SK-N-SH (cell line): ENCODE data around the gene CCSER1. TPM values are rescaled to one million over a fixed set of nuclear protein-coding genes. Genes with fewer than 3 reads are reported as not detected.

ENCODE experiments used
- CTCF ChIA-PET: fragments of 300-600, 350-600 bp; formaldehyde crosslinking; extraction: SDS; loops from one replicate; lab custom pipeline; 2021; lab: Yijun Ruan, JAX
- POLR2A ChIA-PET: fragments of 350-600 bp; sonication (Branson Sonifier 250); formaldehyde crosslinking; extraction: SDS; loops from one replicate; lab custom pipeline; 2020; ENCODE audit warnings: antibody characterized with exemption, inconsistent platforms; lab: Yijun Ruan, JAX
- DNase-seq: peaks from one replicate; pipeline ENCODE4 v3.0.0; 2012
- H2AFZ ChIP-seq: fragments of 200-600 bp; sonication (generic); 2 replicates; pipeline ENCODE4 v1.8.1; 2016; ENCODE audit warnings: antibody characterized with exemption, mild to moderate bottlenecking, low read depth
- H3F3A ChIP-seq: fragments of 200-600 bp; sonication (generic); replicated peaks from 2 replicates; pipeline ENCODE3; 2016; ENCODE audit warnings: antibody characterized with exemption, mild to moderate bottlenecking; ENCODE audit not compliant: insufficient read depth
- H3K27ac ChIP-seq, 2 experiments: fragments of 200-500 bp in 1 of 2; fragments of 200-600 bp in 1 of 2; sonication (Bioruptor generic) in 1 of 2; sonication (generic), shearing (Covaris generic) in 1 of 2; 2 replicates each; pipeline versions ENCODE4 v1.5.1 to v1.6.1; 2014 to 2016; ENCODE audit warnings: low read depth in 2 of 2, inconsistent platforms in 1 of 2, low read length in 1 of 2, mild to moderate bottlenecking in 1 of 2, mixed read lengths in 1 of 2
- H3K27me3 ChIP-seq: fragments of 200-600 bp; sonication (generic), shearing (Covaris generic); 2 replicates; pipeline ENCODE4 v1.6.1; 2016; ENCODE audit warnings: mixed run types; ENCODE audit not compliant: insufficient read depth
- H3K36me3 ChIP-seq, 2 experiments: fragments of 200-500 bp in 1 of 2; fragments of 200-600 bp in 1 of 2; sonication (Bioruptor generic) in 1 of 2; sonication (generic) in 1 of 2; replicated peaks in 1 of 2; 2 replicates each; pipeline versions ENCODE3 to v1.5.1; 2014 to 2016; ENCODE audit warnings: low read length in 1 of 2, mild to moderate bottlenecking in 1 of 2; ENCODE audit not compliant: insufficient read depth in 2 of 2, control insufficient read depth in 1 of 2
- H3K4me1 ChIP-seq, 2 experiments: fragments of 200-500 bp in 1 of 2; fragments of 200-600 bp in 1 of 2; sonication (Bioruptor generic) in 1 of 2; sonication (generic), shearing (Covaris generic) in 1 of 2; 2 replicates each; pipeline versions ENCODE4 v1.5.1 to v1.6.1; 2014 to 2016; ENCODE audit warnings: low read depth in 1 of 2, low read length in 1 of 2, mixed run types in 1 of 2; ENCODE audit not compliant: insufficient read depth in 2 of 2, control insufficient read depth in 1 of 2
- H3K4me2 ChIP-seq: fragments of 200-600 bp; sonication (generic), shearing (Covaris generic); 2 replicates; pipeline ENCODE4 v1.6.1; 2017; ENCODE audit warnings: mixed run types
- H3K4me3 ChIP-seq, 2 experiments: fragments of 200-500 bp in 1 of 2; fragments of 200-600 bp in 1 of 2; sonication (Bioruptor generic) in 1 of 2; sonication (generic), shearing (Covaris generic) in 1 of 2; 2 replicates each; pipeline versions ENCODE4 v1.5.1 to v1.8.1; 2014 to 2016; ENCODE audit warnings: low read depth in 2 of 2, inconsistent platforms in 1 of 2, low read length in 1 of 2, mild to moderate bottlenecking in 1 of 2, mixed read lengths in 1 of 2, moderate library complexity in 1 of 2
- H3K79me2 ChIP-seq: fragments of 200-600 bp; sonication (generic); 2 replicates; pipeline ENCODE4 v1.8.1; 2017; ENCODE audit warnings: mild to moderate bottlenecking; ENCODE audit not compliant: insufficient read depth
- H3K9ac ChIP-seq: fragments of 200-600 bp; sonication (generic); 2 replicates; pipeline ENCODE4 v1.6.1; 2017; ENCODE audit warnings: mixed run types
- H3K9me2 ChIP-seq: fragments of 200-600 bp; sonication (generic); 2 replicates; pipeline ENCODE4 v1.6.1; 2017; ENCODE audit warnings: mixed run types
- H3K9me3 ChIP-seq: fragments of 200-600 bp; sonication (generic); 2 replicates; pipeline ENCODE4 v1.6.1; 2017; ENCODE audit warnings: mixed run types, mild to moderate bottlenecking, moderate library complexity
- H4K20me1 ChIP-seq: fragments of 200-600 bp; sonication (generic); 2 replicates; pipeline ENCODE4 v1.6.1; 2017; ENCODE audit warnings: mild to moderate bottlenecking, mixed run types; ENCODE audit not compliant: insufficient read depth
- CHD2 ChIP-seq: fragments of 150-350 bp; IDR thresholded peaks from 2 replicates; pipeline ENCODE4 v1.6.1; 2018; ENCODE audit warnings: low read length; ENCODE audit not compliant: partially characterized antibody
- CTCF ChIP-seq: fragments of 200-600 bp; sonication (generic); IDR thresholded peaks from 2 replicates; pipeline ENCODE4 v1.6.1; 2017; ENCODE audit warnings: antibody characterized with exemption, mild to moderate bottlenecking, moderate library complexity
- EP300 ChIP-seq, 2 experiments: IDR thresholded peaks; 2 replicates each; pipeline versions ENCODE4 v1.4.0 to v1.6.1; 2012; ENCODE audit warnings: borderline replicate concordance in 1 of 2, low read depth in 1 of 2, low read length in 1 of 2
- GATA2 ChIP-seq: sonication (generic); formaldehyde crosslinking; IDR thresholded peaks from 2 replicates; pipeline ENCODE4 v1.5.0; 2020; ENCODE audit warnings: mild to moderate bottlenecking, missing genetic modification reagents
- MAX ChIP-seq: IDR thresholded peaks from 2 replicates; pipeline ENCODE4 v1.4.0; 2012; ENCODE audit warnings: low read depth
- MEF2A ChIP-seq: IDR thresholded peaks from 2 replicates; pipeline ENCODE4 v1.4.0; 2012; ENCODE audit warnings: low read depth, borderline replicate concordance
- PBX3 ChIP-seq: IDR thresholded peaks from 2 replicates; pipeline ENCODE4; 2012
- POLR2AphosphoS5 ChIP-seq: IDR thresholded peaks from 2 replicates; pipeline ENCODE4 v1.6.1; 2012; ENCODE audit warnings: low read depth, low read length
- REST ChIP-seq: IDR thresholded peaks from 2 replicates; pipeline ENCODE4 v1.6.1; 2012; ENCODE audit warnings: mild to moderate bottlenecking, low read depth, low read length, moderate library complexity
- RXRA ChIP-seq: IDR thresholded peaks from 2 replicates; pipeline ENCODE4 v1.4.0; 2012; ENCODE audit warnings: low read depth, mild to moderate bottlenecking, borderline replicate concordance
- SMC3 ChIP-seq: IDR thresholded peaks from 2 replicates; pipeline ENCODE4 v1.6.1; 2012; ENCODE audit warnings: low read depth, low read length, improper control_type of control experiment
- TEAD4 ChIP-seq: IDR thresholded peaks from 2 replicates; pipeline ENCODE4 v1.4.0; 2012; ENCODE audit warnings: mild to moderate bottlenecking, borderline replicate concordance; ENCODE audit not compliant: insufficient read depth
- USF1 ChIP-seq: IDR thresholded peaks from 2 replicates; pipeline ENCODE4 v1.4.0; 2012; ENCODE audit warnings: low read depth, borderline replicate concordance
- USF2 ChIP-seq: fragments of 150-350 bp; IDR thresholded peaks from 2 replicates; pipeline ENCODE4 v1.6.1; 2017; ENCODE audit warnings: antibody characterized with exemption, low read length, low read depth, borderline replicate concordance
- WGBS: methylation state at CpG from one replicate; pipeline ENCODE4 v1.1.6; 2017; ENCODE audit warnings: low lambda C conversion rate; 5-methylcytosine and 5-hydroxymethylcytosine counted together
- polyA plus RNA-seq, 3 experiments: library from polyadenylated mRNA; depleted of rRNA; stranded (reverse); fragments of >200 nt; gene quantifications; 2 replicates each; pipeline ENCODE4 v1.2.3, GENCODE V29; 2012

Gene CCSER1
- polyA plus RNA-seq, 1 of the 3 experiments (the other 2 are of a cell fraction) = 0.05 TPM

- Histone ChIP-seq H4K20me1 (no peaks in the 10 kb centered on the region), H3F3A (no peaks in the 10 kb centered on the region), H2AFZ (no peak overlapping the region), H3K4me3 (no peak overlapping the region), H3K27ac (no peak overlapping the region), H3K4me1 (peaks cover 0 to 2% of the 10 kb centered on the region in 2 experiments; a peak in 1 of 4 replicates), H3K9ac (no peak overlapping the region), H3K36me3 (no peaks in the 10 kb centered on the region), H3K27me3 (no peaks in the 10 kb centered on the region), H3K79me2 (no peaks in the 10 kb centered on the region), H3K9me3 (no peaks in the 10 kb centered on the region), H3K4me2 (no peak overlapping the region), H3K9me2 (no peaks in the 10 kb centered on the region)
- ChIA-PET POLR2A (no interaction called here), CTCF (no interaction called here)
- 36% methylated on average over 1 of the region's 1 CpG for WGBS
- DNase-seq = no peak
- TF ChIP-seq TEAD4 (no peak), CHD2 (no peak), USF2 (no peak), SMC3 (no peak), PBX3 (no peak), RXRA (no peak), MAX (no peak), EP300 (IDR thresholded peaks at IDR 0.05; ENCODE audit: borderline replicate concordance in 1 of 2, low read depth in 1 of 2, low read length in 1 of 2) (no peak), GATA2 (CRISPR knock-in tag) (no peak), MEF2A (no peak), CTCF (no peak), POLR2AphosphoS5 (no peak), USF1 (no peak), REST (no peak)
Measured at GRCh38 chr4:90184560-90184959, 57.4 kb downstream of the CCSER1 start.
